ENCODE results near the gene GNG2.

The GNG2 gene

DNA sequence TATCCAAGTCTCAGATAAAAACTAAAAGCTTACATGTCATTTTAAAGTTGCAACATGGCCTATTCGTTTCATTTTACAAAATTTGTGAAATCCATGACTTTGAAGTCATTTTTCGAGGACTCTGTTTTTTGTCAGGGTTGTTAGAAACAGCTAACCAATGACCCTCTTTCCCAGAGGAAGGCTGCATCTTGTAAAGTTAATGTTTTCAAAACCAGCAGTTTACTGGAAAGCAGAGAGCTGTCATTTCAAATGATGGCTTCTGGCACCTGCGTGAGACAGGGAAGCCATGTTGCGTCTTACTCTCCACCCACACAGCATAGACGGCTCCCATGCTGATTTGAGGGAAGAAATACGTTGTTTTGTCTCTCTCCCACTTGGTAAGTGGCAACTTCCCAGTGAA is 78.8 kb downstream of the GNG2 start:
- Histone ChIP-seq H3K9ac (ENCODE audit: low read depth, low read length) (no peak overlapping the region), H3K27me3 (ENCODE audit: insufficient read depth, low read length, poor library complexity) (no peaks in the 10 kb centered on the region), H4K20me1 (ENCODE audit: insufficient read depth, low read length) (peaks cover 9% of the 10 kb centered on the region; the same call in 1 of the 2 replicates), H3K4me2 (ENCODE audit: insufficient read depth, low read length) (no peak overlapping the region), H3K4me3 (ENCODE audit: low read depth in 1 of 2, low read length in 2 of 2) (no peak overlapping the region), H3K27ac (ENCODE audit: low read length) (no peak overlapping the region), H3K4me1 (ENCODE audit: insufficient read depth, low read length) (no peaks in the 10 kb centered on the region), H3K79me2 (ENCODE audit: insufficient read depth, low read length) (peaks cover 67% of the 10 kb centered on the region), H2AFZ (ENCODE audit: low read depth, low read length) (no peak overlapping the region), H3K9me3 (ENCODE audit: insufficient read depth, low read length, severe bottlenecking) (no peaks in the 10 kb centered on the region), H3K36me3 (ENCODE audit: insufficient read depth, low read length) (peaks cover 21% of the 10 kb centered on the region; the same call in 1 of the 2 replicates)
- ATAC-seq (ENCODE audit: insufficient read depth, low read depth) (no peak), DNase-seq (no peak)
- TF ChIP-seq EZH2 (IDR thresholded peaks at IDR 0.05; ENCODE audit: borderline replicate concordance, low read depth, low read length, severe bottlenecking): no peak
- TF ChIP-seq, protein P1, sequence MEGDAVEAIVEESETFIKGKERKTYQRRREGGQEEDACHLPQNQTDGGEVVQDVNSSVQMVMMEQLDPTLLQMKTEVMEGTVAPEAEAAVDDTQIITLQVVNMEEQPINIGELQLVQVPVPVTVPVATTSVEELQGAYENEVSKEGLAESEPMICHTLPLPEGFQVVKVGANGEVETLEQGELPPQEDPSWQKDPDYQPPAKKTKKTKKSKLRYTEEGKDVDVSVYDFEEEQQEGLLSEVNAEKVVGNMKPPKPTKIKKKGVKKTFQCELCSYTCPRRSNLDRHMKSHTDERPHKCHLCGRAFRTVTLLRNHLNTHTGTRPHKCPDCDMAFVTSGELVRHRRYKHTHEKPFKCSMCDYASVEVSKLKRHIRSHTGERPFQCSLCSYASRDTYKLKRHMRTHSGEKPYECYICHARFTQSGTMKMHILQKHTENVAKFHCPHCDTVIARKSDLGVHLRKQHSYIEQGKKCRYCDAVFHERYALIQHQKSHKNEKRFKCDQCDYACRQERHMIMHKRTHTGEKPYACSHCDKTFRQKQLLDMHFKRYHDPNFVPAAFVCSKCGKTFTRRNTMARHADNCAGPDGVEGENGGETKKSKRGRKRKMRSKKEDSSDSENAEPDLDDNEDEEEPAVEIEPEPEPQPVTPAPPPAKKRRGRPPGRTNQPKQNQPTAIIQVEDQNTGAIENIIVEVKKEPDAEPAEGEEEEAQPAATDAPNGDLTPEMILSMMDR (IDR thresholded peaks at IDR 0.05; ENCODE audit: borderline replicate concordance, extremely low read depth, low read length, poor library complexity, severe bottlenecking): no peak

GRCh38 chr14:51939755-51940301 is 79.4 kb downstream of the GNG2 start:
- H3K27me3 ChIP-seq (ENCODE audit: insufficient read depth, low read length, poor library complexity): no peaks in the 10 kb centered on the region
- H3K4me3 ChIP-seq (ENCODE audit: low read depth in 1 of 2, low read length in 2 of 2): no peak overlapping the region
- DNase-seq: no peak
- peaks cover 9% of the 10 kb centered on the region; the same call in 1 of the 2 replicates for H4K20me1 ChIP-seq (ENCODE audit: insufficient read depth, low read length)
- ATAC-seq (ENCODE audit: insufficient read depth, low read depth): no peak
- no peak overlapping the region for H3K27ac ChIP-seq (ENCODE audit: low read length)
- no peak for TF ChIP-seq EZH2 (IDR thresholded peaks at IDR 0.05; ENCODE audit: borderline replicate concordance, low read depth, low read length, severe bottlenecking)
- TF ChIP-seq, protein P1 (IDR thresholded peaks at IDR 0.05; ENCODE audit: borderline replicate concordance, extremely low read depth, low read length, poor library complexity, severe bottlenecking): no peak
- peaks cover 21% of the 10 kb centered on the region; the same call in 1 of the 2 replicates for H3K36me3 ChIP-seq (ENCODE audit: insufficient read depth, low read length)
- no peak overlapping the region for H2AFZ ChIP-seq (ENCODE audit: low read depth, low read length)
- no peak overlapping the region for H3K4me2 ChIP-seq (ENCODE audit: insufficient read depth, low read length)
- H3K4me1 ChIP-seq (ENCODE audit: insufficient read depth, low read length): no peaks in the 10 kb centered on the region
- peaks cover 61% of the 10 kb centered on the region for H3K79me2 ChIP-seq (ENCODE audit: insufficient read depth, low read length)
- H3K9me3 ChIP-seq (ENCODE audit: insufficient read depth, low read length, severe bottlenecking): no peaks in the 10 kb centered on the region
- H3K9ac ChIP-seq (ENCODE audit: low read depth, low read length): no peak overlapping the region

DNA sequence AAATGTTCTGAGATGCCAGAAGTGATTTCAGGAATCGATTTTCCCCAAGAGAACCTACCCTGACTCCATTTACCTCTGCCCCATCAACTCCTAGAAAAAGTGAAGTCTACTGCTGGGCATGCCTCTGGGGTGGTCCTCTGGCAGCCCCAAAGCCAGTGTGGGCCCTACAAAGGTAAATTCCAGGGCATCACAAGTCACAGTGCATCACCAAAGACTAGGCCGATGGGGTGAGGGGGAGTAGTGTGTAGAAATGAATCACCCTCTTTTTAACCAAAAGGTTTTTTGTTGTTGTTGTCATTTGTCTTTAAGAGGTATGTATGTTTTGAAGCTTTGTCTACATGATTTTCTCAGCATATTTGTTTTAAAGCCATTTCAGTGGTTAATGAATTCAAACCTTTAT is 82.6 kb downstream of the GNG2 start:
- H3K4me2 ChIP-seq (ENCODE audit: insufficient read depth, low read length): no peak overlapping the region
- ATAC-seq (ENCODE audit: insufficient read depth, low read depth) (no peak), DNase-seq (no peak)
- no peaks in the 10 kb centered on the region for H3K4me1 ChIP-seq (ENCODE audit: insufficient read depth, low read length)
- no peak overlapping the region for H3K9ac ChIP-seq (ENCODE audit: low read depth, low read length)
- no peak overlapping the region for H3K27ac ChIP-seq (ENCODE audit: low read length)
- TF ChIP-seq, protein P1 (IDR thresholded peaks at IDR 0.05; ENCODE audit: borderline replicate concordance, extremely low read depth, low read length, poor library complexity, severe bottlenecking): no peak
- TF ChIP-seq EZH2 (IDR thresholded peaks at IDR 0.05; ENCODE audit: borderline replicate concordance, low read depth, low read length, severe bottlenecking): no peak
- no peak overlapping the region for H2AFZ ChIP-seq (ENCODE audit: low read depth, low read length)
- H3K4me3 ChIP-seq (ENCODE audit: low read depth in 1 of 2, low read length in 2 of 2): no peak overlapping the region
- H3K36me3 ChIP-seq (ENCODE audit: insufficient read depth, low read length): peaks cover 32% of the 10 kb centered on the region; the same call in 1 of the 2 replicates
- no peaks in the 10 kb centered on the region for H3K9me3 ChIP-seq (ENCODE audit: insufficient read depth, low read length, severe bottlenecking)
- H3K27me3 ChIP-seq (ENCODE audit: insufficient read depth, low read length, poor library complexity): no peaks in the 10 kb centered on the region
- H3K79me2 ChIP-seq (ENCODE audit: insufficient read depth, low read length): peaks cover 49% of the 10 kb centered on the region
- 0 out of 2 replicates have a peak, but pooled peaks cover 6% of the 10 kb centered on the region for H4K20me1 ChIP-seq (ENCODE audit: insufficient read depth, low read length)
